Kasumi-1 (cell line): ENCODE data around the gene FAM83E.
A peak's percentile ranks its signal among the peaks of the same experiment; 100 is the strongest.
"Not testable (repeated sequence)": the region's sequence is repeated elsewhere in the genome, so short reads cannot be mapped to it uniquely, and the experiment has no call there.

Experiments used
- DNase-seq, 2 experiments: peaks; one replicate each; lab custom pipeline; 2025; lab: John Stamatoyannopoulos, UW

The FAM83E gene

GRCh38 chr19:48639483-48640375 is 24.9 kb upstream of the FAM83E start:
- DNase-seq: no peak

GRCh38 chr19:48638831-48639381 is 24.0 kb upstream of the FAM83E start:
- DNase-seq: no peak

- DNase-seq: peak; percentile 97 to 98
Observed at GRCh38 chr19:48637948-48638830, 23.3 kb upstream of the FAM83E start.

GRCh38 chr19:48637449-48637947 is 22.6 kb upstream of the FAM83E start:
- peak; percentile 100 for DNase-seq

GRCh38 chr19:48636859-48637448 is 22.1 kb upstream of the FAM83E start, which contains the start of gene DBP:
Gene DBP, minus strand, starts transcription at chr19:48637379. Its CDS starts 385 bp downstream, at chr19:48636994.
- DNase-seq: no peak

- DNase-seq: peak; percentile 40 to 42
Observed at GRCh38 chr19:48635966-48636858, 21.3 kb upstream of the FAM83E start.

- DNase-seq: peak; percentile 34 to 56
Observed at GRCh38 chr19:48635263-48635965, 20.5 kb upstream of the FAM83E start.

- DNase-seq: peak; percentile 96 to 97
Observed at GRCh38 chr19:48634424-48635262, 19.8 kb upstream of the FAM83E start.

- no peak for DNase-seq
Observed at GRCh38 chr19:48634036-48634342, 19.1 kb upstream of the FAM83E start.

GRCh38 chr19:48633148-48634035 is 18.5 kb upstream of the FAM83E start:
- no peak for DNase-seq

- no peak for DNase-seq
Observed at GRCh38 chr19:48632692-48633147, 17.8 kb upstream of the FAM83E start.

- not testable (repeated sequence) for DNase-seq
Observed at GRCh38 chr19:48632286-48632685, 17.4 kb upstream of the FAM83E start.

GRCh38 chr19:48631225-48631624 is 16.3 kb upstream of the FAM83E start:
- no peak for DNase-seq

- peak; percentile 16 to 42 for DNase-seq
Observed at GRCh38 chr19:48630296-48631063, 15.6 kb upstream of the FAM83E start.

- DNase-seq: no peak
Observed at GRCh38 chr19:48629599-48630295, 14.9 kb upstream of the FAM83E start.

- no peak for DNase-seq
Observed at GRCh38 chr19:48629297-48629598, 14.4 kb upstream of the FAM83E start.
